Measurements from ENCODE around the gene C1QL3. TPM values are rescaled to one million over a fixed set of nuclear protein-coding genes. Genes with fewer than 3 reads are reported as not detected.

Gene C1QL3
- total and polyA plus RNA-seq, 10 of the 15 experiments (the other 5 are each of a cell fraction or from before 2014, with no cell fraction given) = 0.03 to 1.2 (median 0.50) TPM

DNA sequence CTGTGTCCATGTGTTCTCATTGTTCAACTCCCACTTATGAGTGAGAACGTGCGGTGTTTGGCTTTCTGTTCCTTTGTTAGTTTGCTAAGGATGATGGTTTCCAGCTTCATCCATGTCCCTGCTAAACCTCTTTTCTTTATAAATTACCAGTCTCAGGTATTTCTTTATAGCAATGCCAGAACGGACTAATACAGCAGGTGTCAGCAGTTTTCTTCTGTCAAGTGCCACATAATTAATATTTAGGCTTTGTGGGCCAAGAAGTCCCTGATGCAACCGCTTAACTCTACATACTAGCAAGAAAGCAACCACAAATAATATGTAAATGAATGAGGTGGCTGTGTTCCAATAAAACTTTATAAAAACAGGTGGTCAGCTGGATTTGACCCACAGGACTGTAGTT, 26.3 kb upstream of the C1QL3 start:
- H3K4me3 ChIP-seq = no peak overlapping the region
- ATAC-seq = no peak
- TF ChIP-seq ETV6 (conservative IDR thresholded peaks at IDR 0.05 in 1 of 2, IDR thresholded peaks at IDR 0.05 in 1 of 2; ENCODE audit: borderline replicate concordance in 1 of 2, low read depth in 1 of 2) (no peak), BCL11A (IDR thresholded peaks at IDR 0.05; ENCODE audit: low read depth, low read length) (no peak), MXI1 (IDR thresholded peaks at IDR 0.05; ENCODE audit: low read depth, low read length) (no peak), NR2C1 (IDR thresholded peaks at IDR 0.05) (no peak), ZNF622 (IDR thresholded peaks at IDR 0.05) (no peak), NR2C2 (IDR thresholded peaks at IDR 0.05; ENCODE audit: borderline replicate concordance, control insufficient read depth, insufficient read length, low read depth) (no peak), POU2F2 (IDR thresholded peaks at IDR 0.05; ENCODE audit: borderline replicate concordance, low read depth, low read length) (no peak), MEF2A (IDR thresholded peaks at IDR 0.05; ENCODE audit: insufficient read depth, low read depth, low read length) (no peak), HCFC1 (IDR thresholded peaks at IDR 0.05; ENCODE audit: low read length) (no peak), CHD4 (IDR thresholded peaks at IDR 0.05) (no peak), GABPA (IDR thresholded peaks at IDR 0.05; ENCODE audit: low read depth) (no peak), TCF7 (IDR thresholded peaks at IDR 0.05; ENCODE audit: borderline replicate concordance) (no peak)
- TF ChIP-seq, protein P1, sequence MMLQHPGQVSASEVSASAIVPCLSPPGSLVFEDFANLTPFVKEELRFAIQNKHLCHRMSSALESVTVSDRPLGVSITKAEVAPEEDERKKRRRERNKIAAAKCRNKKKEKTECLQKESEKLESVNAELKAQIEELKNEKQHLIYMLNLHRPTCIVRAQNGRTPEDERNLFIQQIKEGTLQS (IDR thresholded peaks at IDR 0.05; ENCODE audit: borderline replicate concordance, extremely low read depth, low read depth, low read length) = no peak
- TF ChIP-seq, protein P2, sequence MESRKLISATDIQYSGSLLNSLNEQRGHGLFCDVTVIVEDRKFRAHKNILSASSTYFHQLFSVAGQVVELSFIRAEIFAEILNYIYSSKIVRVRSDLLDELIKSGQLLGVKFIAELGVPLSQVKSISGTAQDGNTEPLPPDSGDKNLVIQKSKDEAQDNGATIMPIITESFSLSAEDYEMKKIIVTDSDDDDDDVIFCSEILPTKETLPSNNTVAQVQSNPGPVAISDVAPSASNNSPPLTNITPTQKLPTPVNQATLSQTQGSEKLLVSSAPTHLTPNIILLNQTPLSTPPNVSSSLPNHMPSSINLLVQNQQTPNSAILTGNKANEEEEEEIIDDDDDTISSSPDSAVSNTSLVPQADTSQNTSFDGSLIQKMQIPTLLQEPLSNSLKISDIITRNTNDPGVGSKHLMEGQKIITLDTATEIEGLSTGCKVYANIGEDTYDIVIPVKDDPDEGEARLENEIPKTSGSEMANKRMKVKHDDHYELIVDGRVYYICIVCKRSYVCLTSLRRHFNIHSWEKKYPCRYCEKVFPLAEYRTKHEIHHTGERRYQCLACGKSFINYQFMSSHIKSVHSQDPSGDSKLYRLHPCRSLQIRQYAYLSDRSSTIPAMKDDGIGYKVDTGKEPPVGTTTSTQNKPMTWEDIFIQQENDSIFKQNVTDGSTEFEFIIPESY (IDR thresholded peaks at IDR 0.05) = no peak
- TF ChIP-seq, protein P3, sequence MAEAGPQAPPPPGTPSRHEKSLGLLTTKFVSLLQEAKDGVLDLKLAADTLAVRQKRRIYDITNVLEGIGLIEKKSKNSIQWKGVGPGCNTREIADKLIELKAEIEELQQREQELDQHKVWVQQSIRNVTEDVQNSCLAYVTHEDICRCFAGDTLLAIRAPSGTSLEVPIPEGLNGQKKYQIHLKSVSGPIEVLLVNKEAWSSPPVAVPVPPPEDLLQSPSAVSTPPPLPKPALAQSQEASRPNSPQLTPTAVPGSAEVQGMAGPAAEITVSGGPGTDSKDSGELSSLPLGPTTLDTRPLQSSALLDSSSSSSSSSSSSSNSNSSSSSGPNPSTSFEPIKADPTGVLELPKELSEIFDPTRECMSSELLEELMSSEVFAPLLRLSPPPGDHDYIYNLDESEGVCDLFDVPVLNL (IDR thresholded peaks at IDR 0.05; ENCODE audit: low read depth, low read length) = no peak
- TF ChIP-seq, protein P4, sequence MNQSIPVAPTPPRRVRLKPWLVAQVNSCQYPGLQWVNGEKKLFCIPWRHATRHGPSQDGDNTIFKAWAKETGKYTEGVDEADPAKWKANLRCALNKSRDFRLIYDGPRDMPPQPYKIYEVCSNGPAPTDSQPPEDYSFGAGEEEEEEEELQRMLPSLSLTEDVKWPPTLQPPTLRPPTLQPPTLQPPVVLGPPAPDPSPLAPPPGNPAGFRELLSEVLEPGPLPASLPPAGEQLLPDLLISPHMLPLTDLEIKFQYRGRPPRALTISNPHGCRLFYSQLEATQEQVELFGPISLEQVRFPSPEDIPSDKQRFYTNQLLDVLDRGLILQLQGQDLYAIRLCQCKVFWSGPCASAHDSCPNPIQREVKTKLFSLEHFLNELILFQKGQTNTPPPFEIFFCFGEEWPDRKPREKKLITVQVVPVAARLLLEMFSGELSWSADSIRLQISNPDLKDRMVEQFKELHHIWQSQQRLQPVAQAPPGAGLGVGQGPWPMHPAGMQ (IDR thresholded peaks at IDR 0.05; ENCODE audit: borderline replicate concordance) = no peak
- TF ChIP-seq, protein P5, sequence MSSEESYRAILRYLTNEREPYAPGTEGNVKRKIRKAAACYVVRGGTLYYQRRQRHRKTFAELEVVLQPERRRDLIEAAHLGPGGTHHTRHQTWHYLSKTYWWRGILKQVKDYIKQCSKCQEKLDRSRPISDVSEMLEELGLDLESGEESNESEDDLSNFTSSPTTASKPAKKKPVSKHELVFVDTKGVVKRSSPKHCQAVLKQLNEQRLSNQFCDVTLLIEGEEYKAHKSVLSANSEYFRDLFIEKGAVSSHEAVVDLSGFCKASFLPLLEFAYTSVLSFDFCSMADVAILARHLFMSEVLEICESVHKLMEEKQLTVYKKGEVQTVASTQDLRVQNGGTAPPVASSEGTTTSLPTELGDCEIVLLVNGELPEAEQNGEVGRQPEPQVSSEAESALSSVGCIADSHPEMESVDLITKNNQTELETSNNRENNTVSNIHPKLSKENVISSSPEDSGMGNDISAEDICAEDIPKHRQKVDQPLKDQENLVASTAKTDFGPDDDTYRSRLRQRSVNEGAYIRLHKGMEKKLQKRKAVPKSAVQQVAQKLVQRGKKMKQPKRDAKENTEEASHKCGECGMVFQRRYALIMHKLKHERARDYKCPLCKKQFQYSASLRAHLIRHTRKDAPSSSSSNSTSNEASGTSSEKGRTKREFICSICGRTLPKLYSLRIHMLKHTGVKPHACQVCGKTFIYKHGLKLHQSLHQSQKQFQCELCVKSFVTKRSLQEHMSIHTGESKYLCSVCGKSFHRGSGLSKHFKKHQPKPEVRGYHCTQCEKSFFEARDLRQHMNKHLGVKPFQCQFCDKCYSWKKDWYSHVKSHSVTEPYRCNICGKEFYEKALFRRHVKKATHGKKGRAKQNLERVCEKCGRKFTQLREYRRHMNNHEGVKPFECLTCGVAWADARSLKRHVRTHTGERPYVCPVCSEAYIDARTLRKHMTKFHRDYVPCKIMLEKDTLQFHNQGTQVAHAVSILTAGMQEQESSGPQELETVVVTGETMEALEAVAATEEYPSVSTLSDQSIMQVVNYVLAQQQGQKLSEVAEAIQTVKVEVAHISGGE (CRISPR knock-in tag; IDR thresholded peaks at IDR 0.05) = no peak

More for the DNA sequence above, 26.3 kb upstream of the C1QL3 start:
- ChIA-PET POLR2A (no interaction called here), RAD21 (ENCODE audit: unreplicated experiment) (no interaction called here), CTCF (interaction anchor here (0.5 to 1.1 kb wide), 2 partner anchors 269 to 646 kb away, joined by 3 to 4 read pairs; partner anchors contain the start of gene RSU1), SMC1A (ENCODE audit: uncharacterized antibody, unreplicated experiment) (interaction anchor here (1.5 kb wide), 1 partner anchor 11 kb away, joined by 4 read pairs; no protein-coding TSS in a partner anchor)
- in situ Hi-C loops (cut with MboI) = loop anchor here (10.0 kb wide), 1 partner anchor 653 kb away; no protein-coding TSS in a partner anchor
- Histone ChIP-seq H4K20me1 (ENCODE audit: control insufficient read depth, insufficient read depth) (no peaks in the 10 kb centered on the region), H3K4me1 (ENCODE audit: control insufficient read depth, insufficient read depth, low read length) (no peaks in the 10 kb centered on the region), H3K9ac (ENCODE audit: control insufficient read depth, insufficient read depth, low read length) (no peak overlapping the region), H3K27ac (ENCODE audit: control insufficient read depth, insufficient read depth) (no peak overlapping the region), H2AFZ (ENCODE audit: control insufficient read depth, low read depth, low read length) (no peak overlapping the region), H3K9me3 (replicated peaks; ENCODE audit: control insufficient read depth, insufficient read depth, low read length) (no peaks in the 10 kb centered on the region), H3K36me3 (ENCODE audit: control insufficient read depth in 2 of 2, insufficient read depth in 2 of 2, low read length in 1 of 2) (no peaks in the 10 kb centered on the region), H3K4me2 (ENCODE audit: control insufficient read depth, insufficient read depth) (no peak overlapping the region), H3K27me3 (replicated peaks in 1 of 2; ENCODE audit: control insufficient read depth in 2 of 2, insufficient read depth in 2 of 2, low read length in 1 of 2) (peaks cover 0 to 3% of the 10 kb centered on the region in 2 experiments; a peak in 1 of 4 replicates), H3K79me2 (ENCODE audit: control insufficient read depth, insufficient read depth, low read length) (no peaks in the 10 kb centered on the region)
- 75% methylated on average over 4 of the region's 4 CpGs for WGBS (ENCODE audit: insufficient coverage, insufficient replicate concordance, low lambda C conversion rate, missing lambda C conversion rate)
- no peak for FAIRE-seq
- no TSS peak for BruUV-seq (replicated peaks)
- no peak for DNase-seq (ENCODE audit: low read depth, low spot score)
- intact Hi-C loops (cut with micrococcal nuclease; ENCODE audit: unreplicated experiment) = loop anchor here (5.0 kb wide), 1 partner anchor 646 kb away; no protein-coding TSS in a partner anchor

Measured in GM12878 (cell line).